ENCODE measurements around the gene BPIFB6.

Gene BPIFB6

DNA sequence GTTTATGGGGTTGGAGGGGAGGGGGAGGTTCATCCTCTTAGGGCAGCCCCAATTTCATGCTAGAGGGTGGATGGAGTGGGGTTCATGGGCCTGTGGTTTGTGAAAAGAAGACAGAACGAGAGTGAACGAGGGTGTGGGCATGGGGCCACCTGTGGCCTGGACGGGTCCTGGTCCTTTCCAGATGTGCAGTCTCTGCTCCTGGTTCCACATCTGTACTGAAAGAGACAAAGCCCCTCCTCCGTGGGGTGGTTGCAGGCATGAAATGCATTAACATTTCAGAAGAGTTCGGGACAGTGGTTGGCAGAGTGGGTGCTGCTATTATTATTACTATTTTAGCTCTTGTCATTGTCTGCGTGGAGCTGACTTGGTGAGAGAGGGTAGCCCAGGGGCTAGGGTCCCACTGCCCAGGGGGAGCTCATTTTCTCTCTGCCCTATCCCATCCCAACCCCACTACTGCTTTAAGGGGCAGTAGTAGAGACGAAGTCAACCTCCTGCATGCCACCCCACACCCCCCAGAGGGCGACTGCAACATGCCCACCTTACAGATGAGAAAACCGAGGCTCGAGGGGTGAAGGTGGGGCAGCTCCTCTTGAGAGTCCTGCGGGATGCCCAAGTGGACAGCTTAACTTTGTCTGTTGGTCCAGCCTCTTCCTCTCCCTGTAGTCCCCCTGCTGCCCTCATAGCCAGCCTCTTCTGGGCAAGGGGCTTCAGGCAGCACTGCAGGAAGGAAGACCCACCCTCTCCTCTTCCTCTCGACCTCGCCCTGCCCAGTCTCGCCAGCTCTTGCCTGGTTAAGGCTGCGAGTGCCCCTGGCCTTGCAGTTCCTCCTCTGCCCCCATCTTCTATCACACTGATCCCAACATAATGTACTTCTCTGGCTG is 15.5 kb upstream of the BPIFB6 start:
- no peak for DNase-seq (ENCODE audit: low read depth)

DNA sequence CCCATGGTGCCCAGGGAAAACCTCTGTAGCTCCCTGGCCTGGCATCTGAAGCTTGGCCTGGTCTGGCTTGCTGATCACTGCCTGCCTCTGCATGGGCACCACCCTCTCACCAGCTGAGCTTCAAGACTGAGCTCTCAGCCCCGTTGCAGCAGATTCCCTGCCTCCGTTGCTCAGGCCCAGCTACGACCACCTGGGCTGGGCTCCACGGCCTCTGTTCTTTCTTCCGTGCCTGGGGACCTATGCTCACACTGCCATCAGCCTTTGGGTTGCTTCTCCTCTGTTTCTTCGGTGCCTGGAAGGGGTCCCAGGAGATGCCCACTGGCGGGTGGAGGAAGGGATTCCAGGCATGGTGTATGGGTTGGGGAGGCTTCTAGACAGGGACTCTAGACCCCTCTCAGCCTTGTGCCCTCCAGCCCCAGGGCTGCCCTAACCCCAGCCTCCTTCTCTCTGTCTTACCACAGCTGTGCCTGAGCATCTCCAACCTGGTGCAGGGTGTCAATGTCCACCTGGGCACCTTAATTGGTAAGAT is 14.8 kb upstream of the BPIFB6 start:
- DNase-seq (ENCODE audit: low read depth): no peak

DNA sequence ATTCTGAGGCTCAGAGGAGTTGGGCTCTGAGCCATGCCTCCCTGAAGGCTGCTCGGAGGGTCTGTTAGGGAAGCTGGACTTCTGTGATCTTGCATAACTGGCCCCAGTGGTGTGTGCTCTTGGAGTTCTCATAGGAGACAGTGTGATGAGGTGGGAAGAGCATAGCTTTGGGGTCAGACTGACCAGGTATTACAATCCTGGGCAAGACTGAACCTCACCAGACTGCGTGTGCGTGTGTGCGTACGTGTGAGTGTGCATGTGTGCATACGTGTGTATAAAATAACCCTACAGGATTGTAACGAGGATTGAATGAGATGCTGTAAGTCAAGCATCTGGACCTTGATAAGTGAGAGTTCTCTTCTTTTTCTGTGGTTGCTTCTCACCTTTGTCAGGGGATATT is 13.9 kb upstream of the BPIFB6 start:
- DNase-seq (ENCODE audit: low read depth): no peak

DNA sequence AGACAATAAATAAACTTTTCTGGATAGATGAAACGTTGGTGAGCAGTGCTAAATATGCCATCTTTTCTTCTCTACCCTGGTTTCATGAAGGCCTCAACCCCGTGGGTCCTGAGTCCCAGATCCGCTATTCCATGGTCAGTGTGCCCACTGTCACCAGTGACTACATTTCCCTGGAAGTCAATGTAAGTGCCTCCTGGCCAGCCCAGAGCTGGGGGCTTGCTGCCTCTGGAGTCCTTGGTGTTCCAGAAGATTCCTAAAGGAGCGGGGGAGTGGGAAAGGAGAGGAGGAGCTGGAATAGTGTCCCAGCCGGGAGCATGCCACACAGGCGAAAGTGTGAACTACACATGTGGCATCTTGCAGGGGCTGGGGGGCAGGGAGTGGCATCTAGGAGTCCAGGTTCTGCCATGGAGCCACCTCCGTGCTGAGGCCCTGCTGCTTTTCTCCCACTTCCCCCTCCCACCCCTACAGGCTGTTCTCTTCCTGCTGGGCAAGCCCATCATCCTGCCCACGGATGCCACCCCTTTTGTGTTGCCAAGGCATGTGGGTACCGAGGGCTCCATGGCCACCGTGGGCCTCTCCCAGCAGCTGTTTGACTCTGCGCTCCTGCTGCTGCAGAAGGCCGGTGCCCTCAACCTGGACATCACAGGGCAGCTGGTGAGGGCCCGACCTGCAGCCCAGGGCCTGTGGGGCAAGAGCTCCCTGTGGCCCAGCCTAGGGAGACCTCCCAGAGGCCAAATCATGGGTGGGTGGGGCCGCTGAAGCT is 13.1 kb upstream of the BPIFB6 start:
- no peak for DNase-seq (ENCODE audit: low read depth)

DNA sequence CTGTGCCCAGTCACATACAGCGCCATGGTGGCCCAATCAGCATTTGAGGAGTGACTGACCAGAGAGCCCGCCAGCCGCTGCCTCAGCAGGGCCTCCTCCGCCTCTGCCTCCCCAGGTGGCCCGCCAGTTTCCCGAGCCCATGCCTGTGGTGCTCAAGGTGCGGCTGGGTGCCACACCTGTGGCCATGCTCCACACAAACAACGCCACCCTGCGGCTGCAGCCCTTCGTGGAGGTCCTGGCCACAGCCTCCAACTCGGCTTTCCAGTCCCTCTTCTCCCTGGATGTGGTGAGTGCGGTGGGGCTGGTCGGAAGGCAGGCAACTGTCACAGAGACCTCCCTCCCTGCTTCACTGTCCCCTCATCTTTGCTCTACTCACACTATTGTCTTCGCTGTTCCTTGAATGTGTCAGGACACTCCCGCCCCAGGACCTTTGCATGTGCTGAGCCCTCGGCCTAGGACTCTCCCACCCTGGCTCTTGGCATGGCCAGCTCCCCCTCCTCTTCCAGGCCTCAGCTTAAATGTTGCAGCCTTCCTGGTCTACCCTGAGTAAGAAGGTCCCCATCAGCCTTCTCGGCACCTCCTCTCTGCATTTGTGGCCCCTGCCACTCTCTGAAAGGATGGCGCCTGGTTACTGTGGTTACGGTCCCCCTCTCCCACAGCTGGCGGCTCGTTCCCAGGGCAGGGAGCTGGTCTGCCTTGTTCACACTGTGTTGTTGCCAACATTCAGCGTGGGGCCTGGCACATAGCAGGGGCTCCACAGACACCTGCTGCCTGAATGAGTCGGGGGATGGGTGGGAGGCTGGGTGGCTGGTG is 11.8 kb upstream of the BPIFB6 start:
- DNase-seq (ENCODE audit: low read depth): no peak

DNA sequence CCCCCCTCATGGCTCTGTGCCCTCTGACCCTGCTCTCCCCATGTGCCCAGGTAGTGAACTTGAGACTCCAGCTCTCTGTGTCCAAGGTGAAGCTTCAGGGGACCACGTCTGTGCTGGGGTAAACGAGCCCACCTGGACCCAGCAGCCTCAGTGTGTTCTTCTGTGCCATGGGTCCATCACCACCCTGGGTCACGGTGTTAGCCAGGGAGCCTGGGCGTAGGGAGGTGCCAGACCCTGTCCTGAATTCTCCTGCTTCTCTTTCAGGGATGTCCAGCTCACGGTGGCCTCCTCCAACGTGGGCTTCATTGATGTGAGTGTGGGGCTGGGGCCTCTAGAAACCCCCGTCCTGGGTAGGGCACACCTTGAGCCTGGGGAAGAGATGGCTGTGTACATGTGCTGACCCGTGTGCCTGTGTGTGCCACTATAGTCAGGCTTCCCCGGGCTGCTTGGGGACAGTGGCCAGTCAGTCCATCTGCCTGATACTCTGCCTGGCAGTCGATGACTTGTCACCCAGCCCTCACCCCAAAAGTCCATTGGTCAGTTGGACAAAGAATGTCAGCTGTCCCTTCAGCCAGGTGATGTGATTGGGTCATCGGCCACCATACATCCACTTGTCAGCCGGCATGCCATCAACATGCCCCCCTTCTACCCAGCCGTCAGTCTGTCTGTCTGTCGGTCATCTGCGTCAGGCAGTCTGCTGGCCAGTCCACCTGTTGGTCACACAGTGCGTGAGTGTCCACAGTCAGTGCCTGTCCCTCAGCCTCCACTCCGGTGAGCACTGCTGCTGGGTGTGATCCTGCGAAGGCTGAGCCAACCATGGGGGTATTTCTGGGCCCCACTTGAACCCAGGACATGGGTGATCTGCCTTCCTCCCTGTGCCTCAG is 10.9 kb upstream of the BPIFB6 start:
- no peak for DNase-seq (ENCODE audit: low read depth)

DNA sequence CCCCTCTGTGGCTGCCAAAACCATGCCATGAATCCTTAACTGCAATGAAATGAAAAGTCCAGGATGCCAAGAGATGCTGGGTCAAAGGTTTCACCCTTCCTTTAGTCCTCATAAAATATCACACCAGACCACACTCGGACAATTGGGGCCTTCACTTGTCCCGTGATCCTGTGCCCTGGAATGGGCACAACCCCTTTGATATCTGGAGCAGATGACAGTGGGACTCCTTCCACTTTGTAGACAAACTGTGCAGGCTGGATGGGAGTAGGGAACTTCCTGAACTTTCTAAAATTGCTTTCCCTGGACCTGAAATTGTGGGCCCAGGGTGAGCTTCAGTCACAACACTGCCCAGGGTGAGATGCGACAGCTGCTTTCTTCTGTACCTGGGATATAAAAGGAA is 9.6 kb upstream of the BPIFB6 start:
- DNase-seq (ENCODE audit: low read depth): no peak

DNA sequence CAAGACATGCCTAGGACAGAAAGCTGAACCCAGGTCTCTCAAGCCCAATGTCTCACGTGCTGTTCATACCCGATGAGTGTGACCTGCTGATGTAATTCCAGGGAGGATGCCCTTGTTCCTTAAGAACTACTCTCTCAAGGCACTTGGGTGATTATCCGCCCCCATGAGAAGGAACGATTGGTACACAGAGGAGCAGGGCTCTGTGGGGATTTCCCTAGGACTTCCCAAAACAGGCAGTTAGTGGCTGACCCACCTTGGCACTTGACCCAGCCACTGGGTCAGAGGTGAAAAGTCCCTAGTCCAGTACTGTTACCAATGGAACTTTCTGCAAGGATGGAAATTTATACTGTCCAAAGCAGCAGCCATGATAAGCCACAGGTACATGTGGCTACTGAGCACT is 9.2 kb upstream of the BPIFB6 start:
- no peak for DNase-seq (ENCODE audit: low read depth)

DNA sequence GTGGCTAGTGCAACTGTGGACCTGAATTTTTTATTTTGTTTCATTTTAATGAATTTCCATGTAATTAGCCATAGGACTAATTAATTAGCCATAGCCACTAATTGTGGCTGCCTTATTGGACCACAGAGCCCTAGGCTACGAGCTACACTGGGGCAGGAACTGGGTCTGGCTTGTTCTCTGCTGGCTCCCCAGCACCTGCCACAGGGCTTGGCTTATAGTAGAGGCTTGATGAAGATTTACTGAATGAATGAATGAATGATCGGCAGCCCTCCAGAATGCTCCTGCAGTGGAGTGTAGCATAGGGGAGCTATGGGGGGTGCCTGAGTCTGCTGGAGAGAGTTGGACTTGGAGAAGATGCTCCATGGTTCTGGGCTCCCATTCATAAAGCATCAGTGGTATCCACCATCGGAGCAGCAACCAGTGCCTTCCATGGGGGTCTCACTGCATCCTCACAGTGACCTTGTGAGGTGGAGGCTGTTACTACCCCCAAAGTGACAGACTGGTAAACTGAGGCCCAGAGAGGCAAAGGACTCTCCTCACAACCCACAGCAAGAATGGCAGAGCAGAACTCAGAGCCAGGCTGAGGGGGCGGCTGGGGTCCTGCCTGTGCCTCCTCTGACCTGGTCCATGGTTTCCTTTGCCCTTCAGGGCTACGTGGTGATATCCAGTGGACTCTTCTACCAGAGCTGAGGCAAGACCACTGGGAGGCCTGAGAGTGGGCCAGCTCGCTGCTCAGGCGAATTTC is 8.6 kb upstream of the BPIFB6 start:
- DNase-seq (ENCODE audit: low read depth): no peak

DNA sequence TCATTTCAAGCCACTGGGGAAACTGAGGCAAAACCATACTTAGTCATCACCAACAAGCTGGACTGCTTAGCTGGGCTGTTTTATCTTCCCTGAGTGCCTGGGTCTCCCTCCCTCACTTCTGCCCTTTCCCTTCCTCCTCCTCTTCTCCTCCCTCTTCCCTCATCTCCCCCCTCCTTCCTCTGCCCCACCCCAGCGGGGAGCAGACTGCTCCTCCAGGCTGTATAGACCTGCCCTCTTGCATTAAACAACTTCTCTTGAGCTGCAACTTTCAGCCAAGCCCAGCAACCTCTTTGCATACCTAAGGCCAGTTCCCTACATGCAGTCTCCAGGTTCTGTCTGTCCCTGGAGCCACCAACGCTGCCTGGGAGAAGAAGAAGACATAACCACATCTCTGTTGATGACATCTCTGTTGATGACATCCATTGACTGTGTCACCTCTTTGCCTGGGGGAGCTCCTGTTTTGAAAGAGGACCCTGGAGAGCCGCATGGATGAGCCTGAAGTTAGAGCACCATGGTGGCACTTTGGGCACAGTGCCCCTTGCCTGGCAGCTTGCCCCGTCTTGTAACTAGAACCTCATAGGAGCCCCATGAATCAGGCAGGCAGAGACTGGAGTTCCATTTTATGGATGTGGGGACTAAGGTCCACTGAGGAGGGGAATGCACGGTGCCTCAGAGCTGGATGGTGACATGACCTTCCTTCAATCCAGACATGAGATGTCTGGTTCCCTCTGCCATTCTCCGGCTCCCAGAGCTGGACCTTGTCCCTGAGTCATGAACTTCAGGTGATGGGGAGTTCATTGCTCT is 7.8 kb upstream of the BPIFB6 start:
- DNase-seq (ENCODE audit: low read depth): no peak

DNA sequence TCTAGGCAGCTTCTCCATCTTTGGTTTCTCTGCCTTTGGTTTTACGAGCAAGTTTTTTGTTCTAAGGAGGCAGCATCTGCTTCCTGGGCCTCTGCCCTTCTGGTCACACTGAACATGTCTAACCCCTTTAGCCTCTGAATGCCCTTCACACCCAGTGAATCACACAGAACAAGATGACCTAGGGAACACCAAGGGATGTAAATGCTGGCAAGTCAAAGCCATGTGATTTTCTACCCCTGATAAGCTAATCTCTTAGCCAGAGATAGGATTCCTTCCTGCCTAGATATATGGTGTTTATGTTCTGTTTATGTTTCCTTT is 7.2 kb upstream of the BPIFB6 start:
- no peak for DNase-seq (ENCODE audit: low read depth)

DNA sequence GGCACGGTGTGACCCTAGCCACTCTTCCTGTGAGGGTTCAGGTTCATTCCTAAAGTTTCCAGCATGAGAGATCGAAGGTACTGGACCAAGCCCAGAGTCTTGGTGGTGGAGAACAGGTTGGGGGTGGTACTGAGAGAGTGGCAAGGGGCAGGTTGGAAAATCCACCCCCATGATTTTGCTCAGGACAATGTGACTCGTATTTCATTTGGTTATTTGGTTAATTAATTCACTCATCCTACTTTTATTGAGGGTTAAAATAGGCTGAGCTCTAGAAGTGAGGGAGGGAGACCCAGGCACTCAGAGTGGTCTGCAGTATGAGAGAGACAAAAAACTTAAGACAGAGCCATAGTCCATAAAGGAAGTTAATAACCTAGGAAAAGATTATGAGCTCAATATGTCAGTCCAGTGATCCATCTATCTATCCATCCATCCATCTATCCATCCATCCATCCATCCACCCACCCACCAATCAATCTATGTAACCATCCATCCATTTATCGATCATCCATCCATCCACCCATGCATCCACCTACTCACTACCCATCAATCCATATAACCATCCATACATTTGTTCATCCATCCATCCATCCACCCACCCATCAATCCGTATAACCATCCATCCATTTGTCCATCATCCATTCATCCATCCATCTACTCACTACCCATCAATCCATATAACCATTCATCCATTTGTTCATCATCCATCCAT is 6.7 kb upstream of the BPIFB6 start:
- no peak for DNase-seq (ENCODE audit: low read depth)

DNA sequence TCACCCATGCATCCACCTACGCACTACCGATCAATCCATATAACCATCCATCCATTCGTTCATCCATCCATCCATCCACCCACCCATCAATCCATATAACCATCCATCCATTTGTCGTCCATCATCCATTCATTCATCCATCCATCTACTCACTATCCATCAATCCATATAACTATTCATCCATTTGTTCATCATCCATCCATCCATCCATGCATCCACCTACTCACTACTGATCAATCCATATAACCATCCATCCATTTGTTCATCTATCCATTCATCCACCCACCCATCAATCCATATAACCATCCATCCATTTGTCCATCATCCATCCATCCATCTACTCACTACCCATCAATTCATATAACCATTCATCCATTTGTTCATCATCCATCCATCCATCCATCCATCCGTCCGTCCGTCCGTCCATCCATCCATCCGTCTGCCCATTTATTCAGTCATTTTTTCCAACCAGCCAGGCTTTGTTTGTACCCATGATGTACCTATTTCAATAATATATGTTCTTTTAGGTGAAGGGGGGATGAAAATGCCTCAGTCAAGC is 6.1 kb upstream of the BPIFB6 start:
- DNase-seq (ENCODE audit: low read depth): no peak

DNA sequence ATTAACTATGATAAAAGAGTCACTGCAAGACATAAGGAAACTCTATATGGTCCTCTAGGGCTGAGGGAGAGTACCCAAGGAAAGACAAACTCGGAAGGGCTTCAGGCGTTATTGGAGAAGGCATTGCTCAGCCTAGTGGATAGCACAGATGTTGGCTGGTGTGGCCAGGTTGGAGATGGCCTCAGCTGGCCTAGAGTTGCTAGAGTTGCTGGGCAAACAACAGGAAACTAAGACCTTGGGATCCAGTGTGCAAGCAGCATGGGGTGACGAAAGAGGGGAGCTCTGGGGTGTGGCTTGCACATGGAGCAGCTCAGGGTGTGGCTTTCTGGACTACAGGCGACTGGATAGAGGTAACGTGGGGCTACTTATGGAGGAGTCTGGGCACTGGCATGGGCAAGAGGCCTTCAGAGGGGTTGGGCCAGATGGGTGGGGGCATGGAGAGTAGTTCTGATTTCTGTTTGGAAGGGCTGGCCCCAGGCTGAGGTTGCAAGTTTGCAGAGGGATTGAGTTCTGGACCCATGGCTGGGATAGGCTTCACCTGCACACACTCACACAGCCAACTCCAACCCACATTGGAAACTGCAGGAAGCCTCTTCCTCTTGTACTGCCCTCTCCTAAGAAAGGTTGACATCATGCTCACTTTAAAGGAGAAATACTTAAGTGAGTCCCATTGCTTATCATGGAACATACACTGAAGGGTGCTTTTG is 5.2 kb upstream of the BPIFB6 start:
- no peak for DNase-seq (ENCODE audit: low read depth)

DNA sequence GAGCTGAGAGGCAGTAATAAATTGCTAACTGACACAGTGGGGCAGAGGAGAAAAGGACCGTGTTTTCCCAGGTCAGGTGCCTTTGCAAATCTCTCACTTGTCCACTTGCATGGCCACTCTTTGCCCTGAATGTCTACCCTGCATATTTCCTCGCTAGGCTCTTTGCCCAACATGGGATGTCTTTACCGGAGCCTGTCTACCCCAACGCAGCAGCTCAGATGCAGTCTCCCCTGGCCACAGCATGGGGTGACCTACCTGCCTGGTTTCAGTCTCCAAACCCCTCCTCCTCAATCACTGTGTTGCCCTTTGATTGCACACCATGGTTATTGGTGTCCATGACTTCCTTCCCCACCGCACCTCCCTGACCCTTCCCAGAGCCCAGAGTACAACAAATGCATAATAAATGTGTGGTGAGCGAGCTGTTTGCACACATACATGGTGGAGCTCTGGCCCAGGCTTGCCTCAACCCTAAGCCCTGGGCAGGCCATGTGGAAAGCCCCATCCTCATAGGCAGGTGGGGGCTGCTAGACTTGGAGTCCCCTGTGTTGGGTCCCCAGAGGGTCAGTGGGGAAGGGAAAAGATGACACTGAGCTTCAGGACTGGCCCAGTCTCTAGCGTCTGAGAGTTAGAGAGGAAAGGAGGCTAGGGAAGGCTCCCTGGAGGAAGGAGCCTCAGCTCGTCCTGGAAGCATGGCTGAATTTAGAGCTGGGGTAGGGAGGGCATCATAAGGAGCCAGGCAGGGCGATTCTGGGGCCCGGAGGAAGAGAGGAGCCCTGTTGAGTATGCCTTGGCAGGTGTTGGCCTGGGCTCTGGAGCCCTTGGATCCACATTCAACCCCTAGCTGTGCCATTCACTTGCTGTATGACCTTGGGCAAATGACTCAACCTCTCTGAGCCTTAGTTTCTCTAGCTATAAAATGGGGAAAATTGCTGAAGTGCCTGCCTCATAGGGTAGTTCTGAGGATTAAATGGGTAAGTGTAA is 4.4 kb upstream of the BPIFB6 start:
- DNase-seq (ENCODE audit: low read depth): no peak

DNA sequence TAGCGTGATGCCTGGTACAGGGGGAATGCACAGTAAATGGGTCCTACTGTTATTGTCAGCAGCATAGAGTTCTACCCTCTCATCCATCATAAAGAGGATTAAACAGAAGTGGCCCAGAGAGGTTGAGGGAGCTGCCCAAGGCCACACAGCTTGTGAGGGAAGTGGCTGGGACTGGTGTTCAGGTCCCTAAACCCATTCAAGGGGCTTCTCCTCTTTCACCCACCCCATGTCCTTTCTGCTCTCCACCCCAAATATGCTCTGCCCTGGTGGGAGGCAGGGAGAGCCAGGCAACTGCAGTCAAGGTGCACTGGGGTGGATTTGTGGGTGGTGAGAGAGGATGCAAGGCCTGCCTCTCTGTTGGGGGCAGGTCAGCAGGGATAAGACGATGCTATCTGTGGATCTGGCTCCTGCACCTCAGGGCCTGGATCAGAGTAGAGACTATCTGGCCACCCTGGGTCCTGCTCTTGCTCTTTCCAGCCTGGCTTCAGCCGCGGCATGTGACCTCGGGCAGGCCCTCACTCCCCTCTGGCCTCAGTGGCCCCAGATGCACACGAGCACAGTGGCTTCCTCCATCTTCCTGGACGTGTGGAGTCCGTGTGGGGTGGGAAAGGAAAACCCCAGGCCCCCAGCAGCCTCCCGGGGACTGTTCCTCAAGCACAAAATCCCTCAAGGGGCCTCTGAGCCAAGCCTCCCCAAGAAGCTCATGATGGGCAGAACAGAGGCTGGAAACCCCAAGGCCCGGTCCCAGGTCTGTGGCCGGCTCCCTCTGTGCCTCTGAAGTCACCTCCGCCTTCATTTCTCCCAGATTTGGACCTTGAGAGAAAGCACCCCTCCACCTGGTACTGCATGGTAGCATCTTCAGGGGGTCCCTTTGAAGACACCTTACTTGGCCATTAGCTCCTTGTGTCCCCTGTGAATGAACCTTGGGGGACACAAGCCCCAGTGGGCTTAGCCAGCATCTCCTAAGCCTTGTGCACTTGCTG is 3.4 kb upstream of the BPIFB6 start:
- DNase-seq (ENCODE audit: low read depth): no peak
